Fibroblast of skin of back (primary cell): ENCODE data around the gene GPS2.
A peak's percentile ranks its signal among the peaks of the same experiment; 100 is the strongest.
"Not testable (repeated sequence)": the region's sequence is repeated elsewhere in the genome, so short reads cannot be mapped to it uniquely, and the experiment has no call there.

ENCODE experiments used
- DNase-seq: peaks from one replicate; pipeline ENCODE4 v3.0.0-alpha.2; 2013

Gene GPS2

GRCh38 chr17:7336240-7337175 lies 21.3 kb upstream of the GPS2 start, which contains the start of gene ACAP1:
TSS of gene ACAP1 (plus strand) at chr17:7336529. CDS start at chr17:7336735, 206 bp downstream.
- DNase-seq, result no peak

- DNase-seq, result not testable (repeated sequence)
These were observed 20.6 kb upstream of the GPS2 start for GRCh38 chr17:7335765-7336164.

DNA sequence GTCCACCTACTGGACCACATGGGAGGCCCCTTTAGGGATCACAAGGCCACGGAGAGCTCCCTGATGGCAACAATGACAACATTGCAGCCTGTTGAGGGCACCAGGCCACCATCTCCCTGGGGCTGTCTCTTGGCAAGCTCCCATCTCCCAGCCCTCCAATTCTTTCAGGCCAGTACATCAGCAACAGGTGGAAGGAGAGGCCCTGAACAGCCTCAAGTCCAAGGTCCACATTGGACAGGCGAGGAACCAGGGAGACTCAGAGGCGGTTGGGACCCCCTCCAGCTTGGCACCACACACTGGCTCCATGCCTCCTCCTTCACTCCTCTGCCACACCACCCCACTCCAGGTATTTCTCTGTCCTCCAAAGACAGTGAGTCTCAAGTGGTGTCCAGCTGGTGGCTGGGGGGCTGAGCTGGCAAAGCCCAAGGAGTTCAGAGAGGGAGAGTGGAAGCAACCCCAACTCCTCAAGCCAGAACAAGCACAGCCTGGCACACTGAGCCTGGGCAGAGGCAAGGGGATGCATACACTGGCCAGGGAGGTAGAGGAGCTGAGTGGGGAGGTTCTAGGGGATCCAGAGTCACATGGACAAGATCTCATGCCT lies 19.9 kb upstream of the GPS2 start:
- no peak for DNase-seq

DNA sequence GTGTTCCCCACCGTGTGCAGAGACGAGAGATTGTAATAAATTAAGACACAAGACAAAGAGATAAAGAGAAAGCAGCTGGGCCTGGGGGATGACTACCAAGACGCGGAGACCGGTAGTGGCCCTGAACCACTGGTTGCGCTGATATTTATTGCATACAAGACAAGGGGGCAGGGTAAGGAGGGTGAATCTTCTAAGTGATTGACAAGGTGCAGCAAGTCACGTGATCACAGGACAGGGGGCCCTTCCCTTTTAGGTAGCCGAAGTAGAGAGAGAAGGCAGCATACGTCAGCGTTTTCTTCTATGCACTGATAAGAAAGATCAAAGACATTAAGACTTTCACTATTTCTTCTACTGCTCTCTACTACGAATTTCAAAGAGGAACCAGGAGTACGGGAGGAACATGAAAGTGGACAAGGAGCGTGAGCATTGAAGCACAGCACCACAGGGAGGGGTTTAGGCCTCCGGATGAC lies 17.5 kb upstream of the GPS2 start:
- not testable (repeated sequence) for DNase-seq

- no peak for DNase-seq
These were observed 17.0 kb upstream of the GPS2 start for GRCh38 chr17:7332111-7332510.

DNA sequence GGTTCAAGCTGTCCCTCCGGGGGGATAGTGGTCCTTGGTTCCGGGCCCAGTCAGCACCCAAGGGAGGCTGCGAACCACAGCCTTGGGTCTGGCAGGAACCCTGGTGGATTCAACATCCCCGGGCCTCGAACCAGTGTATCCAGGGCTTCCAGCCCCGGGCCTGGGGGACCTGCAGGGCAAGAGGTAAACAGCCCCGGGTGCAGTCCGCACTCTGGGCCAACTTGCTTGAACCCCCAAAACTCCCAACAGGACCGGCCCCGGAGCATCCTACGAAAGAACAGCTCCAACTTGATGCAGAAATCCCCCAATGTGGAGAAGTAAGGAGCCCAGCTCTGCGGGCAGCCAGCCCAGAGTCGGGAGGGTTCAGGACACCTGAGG lies 15.5 kb upstream of the GPS2 start:
- no peak for DNase-seq

DNA sequence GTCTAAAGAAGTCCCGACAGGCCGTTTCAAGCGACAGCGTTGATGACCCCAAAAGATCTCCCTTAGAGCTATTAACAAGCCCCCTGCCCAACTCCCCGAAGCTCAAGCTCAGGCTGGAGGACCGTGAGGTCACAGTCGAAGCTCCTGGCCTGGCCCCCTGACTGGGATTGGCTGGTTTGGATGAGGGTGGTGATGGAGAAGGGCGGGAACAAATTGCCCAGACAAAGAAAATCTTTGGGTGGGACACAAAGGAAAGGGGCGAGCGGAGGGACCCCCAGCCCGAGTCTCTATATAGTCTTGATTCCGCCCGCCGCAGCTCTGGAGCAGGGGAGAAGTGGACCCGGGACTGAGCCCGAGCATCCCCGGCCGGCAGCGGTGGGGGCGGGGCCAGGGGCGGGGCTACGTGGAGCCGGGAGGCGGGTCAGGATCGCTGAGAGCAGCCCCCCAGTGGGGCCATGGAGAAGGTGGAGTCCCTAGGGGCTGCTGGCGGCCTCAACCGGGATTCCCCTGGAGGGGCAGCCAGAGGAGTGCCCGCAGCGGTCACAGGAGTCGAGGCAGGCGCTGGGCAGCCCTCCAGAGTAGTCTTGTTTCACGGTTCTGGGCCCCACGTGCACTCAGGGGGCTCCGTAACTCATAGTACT lies 15.0 kb upstream of the GPS2 start:
- peak; percentile 86 for DNase-seq

GRCh38 chr17:7329374-7329996 lies 14.3 kb upstream of the GPS2 start:
- DNase-seq, result peak; percentile 99

- DNase-seq, result no peak
These were observed 13.7 kb upstream of the GPS2 start, which contains the start of gene NEURL4 for GRCh38 chr17:7328840-7329373. TSS of gene NEURL4 (minus strand) at chr17:7329335. CDS start at chr17:7329312, 23 bp downstream.

GRCh38 chr17:7328009-7328408 lies 12.8 kb upstream of the GPS2 start:
- no peak for DNase-seq

DNA sequence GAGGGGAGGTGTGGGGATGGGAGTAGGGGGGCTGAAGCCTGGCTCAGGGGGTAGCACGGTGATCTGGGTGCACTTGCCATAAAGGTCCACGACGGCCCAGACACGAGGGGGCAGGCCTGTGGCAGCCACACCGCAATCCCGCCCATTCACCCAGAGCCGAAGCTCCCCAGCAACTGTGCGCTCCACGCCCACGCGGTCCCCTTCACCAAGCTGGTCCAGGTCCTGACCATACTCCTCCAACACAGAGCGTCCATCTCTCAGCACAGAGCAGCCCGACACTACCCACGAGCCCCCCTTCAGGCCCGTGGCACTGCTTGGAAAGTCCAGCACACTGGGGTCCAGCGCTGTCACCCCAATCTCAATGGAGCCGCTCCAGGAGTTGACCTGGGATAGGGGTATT lies 12.3 kb upstream of the GPS2 start:
- DNase-seq, result no peak

DNA sequence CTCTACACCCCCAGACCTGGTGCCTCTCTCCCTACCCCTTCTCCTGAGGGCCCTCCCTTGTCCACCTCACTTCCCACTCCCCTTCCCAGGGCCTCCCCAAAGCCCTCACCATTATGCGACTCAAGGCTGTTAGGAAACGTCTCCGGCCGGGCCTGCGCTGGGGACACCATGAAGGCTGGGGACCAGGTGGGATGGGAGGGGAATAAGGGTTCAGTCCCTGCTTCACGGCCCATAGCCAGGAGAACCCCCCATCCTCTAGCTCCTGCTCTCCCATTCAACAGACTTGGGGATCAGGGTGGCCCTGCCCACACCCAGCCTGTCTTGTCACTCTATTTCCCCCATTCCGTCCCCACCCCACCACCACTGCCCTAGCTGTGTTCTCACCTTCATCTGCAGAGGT lies 11.9 kb upstream of the GPS2 start:
- no peak for DNase-seq

GRCh38 chr17:7326186-7326585 lies 11.0 kb upstream of the GPS2 start:
- DNase-seq, result no peak

- DNase-seq, result no peak
These were observed 9.9 kb upstream of the GPS2 start for GRCh38 chr17:7325031-7325528.

DNA sequence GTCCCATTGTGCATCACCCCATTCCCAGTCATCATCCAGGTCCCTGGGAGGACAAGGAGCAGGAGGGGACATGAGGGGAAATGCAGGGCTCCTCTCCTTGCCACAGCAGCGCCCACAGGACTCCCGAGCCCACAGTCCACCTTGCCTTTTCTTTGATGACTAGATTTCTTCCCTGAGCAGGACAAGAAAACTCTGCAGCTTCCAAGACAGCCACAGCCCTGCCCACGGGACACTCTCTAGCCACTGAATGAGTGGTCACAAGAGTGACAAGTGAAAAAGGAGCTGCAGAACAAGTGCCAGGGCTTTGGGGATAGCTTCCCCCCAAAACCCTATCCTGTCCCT lies 9.2 kb upstream of the GPS2 start:
- no peak for DNase-seq

GRCh38 chr17:7323731-7324437 lies 8.7 kb upstream of the GPS2 start:
- peak; percentile 26 for DNase-seq

DNA sequence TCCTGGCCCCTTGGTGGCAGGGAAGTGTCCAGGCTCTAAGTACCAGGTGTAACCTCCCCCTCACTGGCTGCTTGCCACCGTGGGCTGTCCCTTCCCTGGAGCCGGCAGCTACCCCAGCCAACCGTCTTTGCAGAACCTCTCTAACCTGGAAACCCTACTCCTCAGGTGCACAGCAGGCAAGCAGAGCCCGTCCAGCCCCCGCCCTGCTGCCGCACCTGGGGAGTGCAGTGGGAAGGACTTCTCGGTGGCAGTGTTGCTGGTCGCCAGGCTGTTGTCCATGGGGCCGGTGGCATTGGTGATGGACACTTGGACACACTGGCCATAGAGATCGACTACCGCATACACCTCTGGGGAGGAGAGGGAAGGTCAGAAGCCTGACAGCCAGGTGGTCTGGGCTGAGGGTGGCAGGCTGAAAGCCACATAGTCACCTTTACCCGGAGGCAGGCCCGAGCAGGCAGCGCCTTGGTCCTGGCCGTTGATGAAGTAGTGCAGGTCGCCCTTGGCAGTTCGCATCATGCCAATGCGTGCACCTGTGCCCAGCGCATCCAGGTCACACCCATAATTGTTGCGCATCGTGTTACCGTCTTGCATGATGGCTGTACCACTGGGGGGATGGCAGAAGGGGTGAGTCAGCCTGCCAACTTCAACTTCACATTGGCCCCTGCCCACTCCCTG lies 7.5 kb upstream of the GPS2 start:
- no peak for DNase-seq

GRCh38 chr17:7321466-7321865 lies 6.3 kb upstream of the GPS2 start:
- no peak for DNase-seq

- no peak for DNase-seq
These were observed 3.1 kb upstream of the GPS2 start for GRCh38 chr17:7318121-7318860.

DNA sequence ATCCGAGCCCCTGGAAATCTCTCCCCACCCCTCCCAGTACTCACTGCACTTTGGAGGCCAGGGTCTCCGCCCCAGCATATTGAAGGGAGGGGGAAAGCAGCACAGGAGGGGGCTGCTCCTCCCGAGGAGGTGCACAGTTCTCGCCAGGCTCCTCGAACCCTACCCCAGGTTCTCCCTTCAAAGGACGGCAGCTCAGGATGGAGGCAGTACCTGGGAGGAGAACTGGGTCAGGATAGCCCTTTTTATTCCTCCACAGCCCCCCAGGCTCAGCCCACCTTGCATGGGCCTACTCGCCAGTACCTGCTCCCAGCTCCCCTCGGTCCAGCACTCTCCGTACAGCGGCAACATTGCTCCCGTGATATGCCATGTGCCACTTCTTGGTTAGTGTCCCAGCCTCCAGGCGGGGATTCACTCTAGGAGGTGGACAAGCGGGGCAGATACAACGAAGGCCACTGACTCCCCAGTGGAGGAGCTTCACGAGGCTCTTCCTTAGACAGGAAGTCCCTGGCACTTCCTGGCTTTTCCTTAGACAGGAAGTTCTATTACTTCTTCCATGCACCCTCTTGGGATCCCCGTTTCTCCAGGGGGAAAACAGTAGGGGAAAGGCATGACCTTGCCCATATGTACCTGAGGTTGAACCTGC lies 2.1 kb upstream of the GPS2 start:
- no peak for DNase-seq
